GM21447 (cell line): ENCODE data around the gene KRT40.

Source experiments
- ATAC-seq: cut with Tn5 transposase; IDR thresholded peaks from one replicate; pipeline ENCODE4 v1.9.1; 2021; ENCODE audit not compliant: unreplicated experiment

The KRT40 gene

GRCh38 chr17:40997361-40997760 lies 13.2 kb upstream of the KRT40 start:
- ATAC-seq = no peak

GRCh38 chr17:40996829-40997228 lies 12.7 kb upstream of the KRT40 start:
- no peak for ATAC-seq

GRCh38 chr17:40995116-40995515 lies 11.0 kb upstream of the KRT40 start:
- no peak for ATAC-seq

GRCh38 chr17:40993839-40994238 lies 9.7 kb upstream of the KRT40 start, which contains the start of gene KRTAP3-3:
Gene KRTAP3-3, minus strand, starts transcription at chr17:40994164. Its CDS starts 67 bp downstream, at chr17:40994097.
- no peak for ATAC-seq

GRCh38 chr17:40993084-40993483 lies 9.0 kb upstream of the KRT40 start:
- ATAC-seq = no peak

GRCh38 chr17:40992666-40993065 lies 8.5 kb upstream of the KRT40 start:
- no peak for ATAC-seq

- ATAC-seq = no peak
These were observed 2.8 kb upstream of the KRT40 start for GRCh38 chr17:40986920-40987319.

GRCh38 chr17:40981115-40981514 lies 3.0 kb downstream of the KRT40 start:
- no peak for ATAC-seq

GRCh38 chr17:40980596-40980995 lies 3.5 kb downstream of the KRT40 start:
- ATAC-seq = no peak

- ATAC-seq = no peak
These were observed 4.0 kb downstream of the KRT40 start for GRCh38 chr17:40980117-40980516.

GRCh38 chr17:40978575-40979151 lies 5.5 kb downstream of the KRT40 start:
- ATAC-seq = no peak

GRCh38 chr17:40975516-40975915 lies 8.6 kb downstream of the KRT40 start:
- no peak for ATAC-seq

- ATAC-seq = no peak
These were observed 9.8 kb downstream of the KRT40 start for GRCh38 chr17:40974366-40974765.

GRCh38 chr17:40967582-40967981 lies 16.5 kb downstream of the KRT40 start:
- no peak for ATAC-seq

- ATAC-seq = no peak
These were observed 17.3 kb downstream of the KRT40 start, which contains the start of gene KRT39 for GRCh38 chr17:40966848-40967247. Gene KRT39, minus strand, starts transcription at chr17:40966948. Its CDS starts 92 bp downstream, at chr17:40966856.

GRCh38 chr17:40963838-40964237 lies 20.3 kb downstream of the KRT40 start:
- ATAC-seq = no peak

GRCh38 chr17:40962059-40962561 lies 22.0 kb downstream of the KRT40 start:
- ATAC-seq = no peak

GRCh38 chr17:40961591-40961990 lies 22.5 kb downstream of the KRT40 start:
- ATAC-seq = no peak

- no peak for ATAC-seq
These were observed 24.0 kb downstream of the KRT40 start for GRCh38 chr17:40960144-40960543.

GRCh38 chr17:40958086-40958953 lies 25.8 kb downstream of the KRT40 start:
- ATAC-seq = no peak

GRCh38 chr17:40956401-40957254 lies 27.5 kb downstream of the KRT40 start:
- no peak for ATAC-seq
